HG03565 (cell line): ENCODE data around the gene SMPX.

Source experiments
- ATAC-seq: cut with Tn5 transposase; IDR thresholded peaks from one replicate; pipeline ENCODE4 v1.9.1; 2021; ENCODE audit warnings: mild to moderate bottlenecking, moderate library complexity; ENCODE audit not compliant: unreplicated experiment

SMPX gene

DNA sequence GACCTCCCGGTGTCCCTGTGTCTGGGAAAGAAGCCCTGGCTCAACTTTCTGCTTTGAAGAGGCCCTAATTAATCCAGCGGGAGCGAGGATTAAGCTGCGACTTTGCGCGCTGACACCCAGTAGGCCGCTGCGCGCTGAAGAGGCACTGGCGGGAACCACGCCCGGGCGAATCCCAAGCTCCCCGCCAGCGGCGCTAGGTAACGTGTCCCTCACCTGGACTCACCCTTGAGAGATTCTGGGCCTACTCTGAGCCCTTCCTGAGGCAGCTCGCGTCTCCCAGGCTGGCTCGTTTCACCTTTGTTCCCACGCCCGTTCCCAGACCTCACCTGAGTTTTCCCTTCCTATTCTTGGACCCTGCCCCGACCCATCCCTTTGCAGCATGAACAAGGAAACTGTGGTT lies 99.2 kb downstream of the SMPX start:
- ATAC-seq: no peak

DNA sequence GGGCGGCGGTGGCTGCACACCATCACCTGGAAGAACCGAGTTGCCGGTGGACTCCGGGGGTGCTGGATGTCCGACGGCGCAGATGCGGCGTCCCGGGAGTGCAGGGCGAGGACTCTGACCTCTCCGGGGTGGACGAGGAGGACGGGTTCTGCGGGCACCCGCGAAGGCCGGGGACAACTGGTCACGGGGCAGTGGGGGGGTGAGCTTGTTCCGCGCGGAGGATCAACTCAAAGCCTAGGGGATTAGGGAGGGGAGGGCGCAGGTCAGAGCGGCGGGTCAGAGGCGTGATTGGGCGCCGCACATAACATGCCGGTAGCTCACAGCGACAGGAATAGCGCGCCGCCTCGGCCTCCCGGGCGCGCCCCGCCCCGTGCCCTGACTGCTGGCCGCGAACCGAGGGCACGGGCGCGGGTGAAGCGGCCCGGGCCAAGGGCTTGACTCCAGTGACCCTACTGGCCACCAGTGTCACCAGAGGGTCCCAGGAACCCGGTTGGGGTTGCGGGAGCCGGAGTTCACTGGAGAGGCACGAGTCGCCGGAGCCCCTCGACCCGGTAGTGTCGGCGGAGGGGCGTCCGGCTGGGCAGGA lies 99.7 kb downstream of the SMPX start, which contains the start of gene KLHL34:
KLHL34 (minus strand) TSS at position 179 of the 586 bp plus-strand sequence. CDS start 542 bp downstream, outside the sequence.
- no peak for ATAC-seq

DNA sequence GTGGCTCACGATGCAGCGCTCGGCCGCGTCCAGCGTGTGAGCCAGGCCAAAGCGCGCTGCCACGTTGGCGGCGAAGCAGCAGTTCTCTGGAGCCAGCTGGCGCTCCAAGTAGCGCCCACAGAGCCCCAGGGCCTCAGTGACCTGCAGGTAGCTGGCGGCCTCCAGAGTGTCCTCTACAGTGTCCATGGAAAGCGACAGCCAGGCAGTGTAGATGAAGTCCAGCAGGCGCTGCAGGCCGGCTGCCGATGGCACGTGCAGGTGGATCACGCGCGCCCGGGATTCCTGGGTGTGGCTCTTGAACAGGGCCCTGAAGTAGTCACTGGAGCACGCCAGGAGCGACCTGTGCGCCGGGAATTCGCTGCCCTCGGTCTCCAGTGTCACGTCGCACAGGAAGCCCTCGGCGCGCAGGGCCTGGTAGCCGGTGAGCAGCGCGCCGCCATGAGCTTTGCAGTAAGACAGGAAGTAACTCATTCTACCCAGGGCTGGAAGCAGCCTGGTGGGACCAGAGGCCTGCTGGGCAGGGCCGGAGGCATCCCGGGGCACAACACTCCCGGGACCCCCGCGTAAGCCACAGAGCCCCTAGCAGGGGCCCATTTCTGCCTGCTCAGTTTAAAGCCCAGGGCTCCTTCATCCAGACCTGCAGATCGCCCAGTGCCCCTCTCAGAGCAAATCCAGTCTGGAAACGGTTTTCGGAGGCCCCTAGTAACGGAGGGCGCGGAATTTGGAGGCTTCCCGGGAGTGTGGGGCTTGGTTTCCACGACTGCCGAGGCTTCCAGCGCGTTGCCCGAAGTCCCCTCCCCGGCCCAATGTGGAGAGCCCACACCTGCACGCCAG lies 100.4 kb downstream of the SMPX start:
- ATAC-seq: no peak

DNA sequence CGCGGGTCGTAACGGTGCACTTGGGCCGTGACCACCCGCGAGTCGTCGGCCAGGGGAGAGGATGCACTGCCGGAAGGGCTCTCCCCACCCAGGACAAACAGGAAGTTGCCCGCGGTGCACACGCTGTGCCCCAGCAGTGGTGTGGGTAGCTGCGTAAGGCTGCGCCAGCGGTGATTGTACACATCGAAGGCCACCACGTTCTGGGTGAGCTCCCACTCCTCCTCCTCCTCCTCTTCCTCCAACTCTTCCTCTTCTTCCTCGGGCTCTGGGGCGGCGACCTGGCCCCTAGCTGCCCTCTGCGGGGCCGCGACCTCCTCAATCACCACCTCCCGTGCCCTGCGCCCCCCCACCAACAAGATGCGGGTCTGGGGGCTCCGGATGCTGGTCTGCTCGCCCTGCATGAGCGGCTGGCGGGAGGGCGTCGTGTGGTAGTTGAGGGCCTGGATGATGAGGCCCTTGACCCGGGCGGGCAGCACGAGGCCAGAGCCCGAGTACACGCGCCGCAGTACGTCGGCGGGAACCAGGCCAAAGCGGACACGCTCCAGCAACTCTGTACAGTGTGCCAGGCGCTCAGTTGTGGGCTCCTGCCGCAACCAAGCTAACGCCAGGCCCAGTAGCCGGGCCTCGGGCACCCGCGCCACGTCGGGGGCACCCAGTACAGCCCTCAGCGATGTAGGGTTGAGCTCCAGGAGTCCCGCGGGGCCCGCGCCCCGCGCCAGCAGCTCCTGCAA lies 101.2 kb downstream of the SMPX start:
- ATAC-seq: no peak
